Measurements from ENCODE around the gene KANK2.

DNA sequence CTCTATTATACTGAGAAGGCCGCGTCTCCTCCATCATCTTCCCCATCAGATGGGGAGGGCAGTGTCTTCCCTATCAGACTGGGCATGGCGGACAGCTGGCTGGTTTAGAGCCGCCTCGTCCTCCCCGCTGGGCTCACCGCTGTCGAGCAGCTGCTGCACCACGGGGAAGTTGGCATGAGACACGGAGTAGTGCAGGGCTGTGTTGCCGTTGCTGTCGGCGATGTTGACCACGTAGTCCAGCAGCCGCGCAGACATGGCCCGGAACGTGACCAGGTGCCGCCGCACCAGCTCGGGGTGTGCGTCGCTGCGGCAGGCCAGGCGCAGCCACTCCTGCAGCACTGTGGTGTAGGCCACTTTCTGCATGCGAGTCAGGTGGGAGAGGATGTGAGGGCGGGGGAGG lies 23.0 kb downstream of the KANK2 start:
- no peak for TF ChIP-seq CTCF (IDR thresholded peaks at IDR 0.05; ENCODE audit: low read depth, low read length)
- no peak for TF ChIP-seq EZH2phosphoT487 (IDR thresholded peaks at IDR 0.05; ENCODE audit: low read depth)

Data from OCI-LY3 (cell line).